Subcutaneous adipose tissue (tissue), 4 donors: ENCODE measurements around the gene TMED4. TPM values are rescaled to one million over a fixed set of nuclear protein-coding genes. Genes with fewer than 3 reads are reported as not detected.

Experiments
- total RNA-seq, 4 donors: library from RNA; depleted of rRNA; stranded (reverse); fragments of >200 nt; gene quantifications; one replicate each; pipeline ENCODE4 v1.1.0, GENCODE V29; 2016
- TF ChIP-seq, protein P1 (sequence below): fragments of 450-650 bp; IDR thresholded peaks from one replicate; pipeline ENCODE4 v1.5.1; 2016; ENCODE audit warnings: low read depth, mild to moderate bottlenecking, control low read depth, antibody characterized with exemption, moderate library complexity

TMED4 gene
- total RNA-seq, 4 donors from 2014 or later = 61.8 to 160 (median 134) TPM

DNA sequence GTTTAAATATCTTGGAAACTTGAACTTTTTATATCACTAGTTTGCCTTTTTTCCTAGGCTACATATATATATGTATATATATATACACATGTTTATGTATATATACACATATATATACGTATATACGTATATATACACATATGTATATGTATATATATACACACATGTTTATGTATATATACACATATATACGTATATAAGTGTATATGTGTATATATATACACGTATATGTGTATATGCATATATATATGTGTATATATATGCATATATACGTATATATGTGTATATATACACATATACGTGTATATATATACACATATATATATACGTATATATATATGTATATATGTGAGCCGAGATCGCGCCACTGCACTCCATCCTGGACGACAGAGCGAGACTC lies 34.5 kb upstream of the TMED4 start:
- TF ChIP-seq, protein P1, sequence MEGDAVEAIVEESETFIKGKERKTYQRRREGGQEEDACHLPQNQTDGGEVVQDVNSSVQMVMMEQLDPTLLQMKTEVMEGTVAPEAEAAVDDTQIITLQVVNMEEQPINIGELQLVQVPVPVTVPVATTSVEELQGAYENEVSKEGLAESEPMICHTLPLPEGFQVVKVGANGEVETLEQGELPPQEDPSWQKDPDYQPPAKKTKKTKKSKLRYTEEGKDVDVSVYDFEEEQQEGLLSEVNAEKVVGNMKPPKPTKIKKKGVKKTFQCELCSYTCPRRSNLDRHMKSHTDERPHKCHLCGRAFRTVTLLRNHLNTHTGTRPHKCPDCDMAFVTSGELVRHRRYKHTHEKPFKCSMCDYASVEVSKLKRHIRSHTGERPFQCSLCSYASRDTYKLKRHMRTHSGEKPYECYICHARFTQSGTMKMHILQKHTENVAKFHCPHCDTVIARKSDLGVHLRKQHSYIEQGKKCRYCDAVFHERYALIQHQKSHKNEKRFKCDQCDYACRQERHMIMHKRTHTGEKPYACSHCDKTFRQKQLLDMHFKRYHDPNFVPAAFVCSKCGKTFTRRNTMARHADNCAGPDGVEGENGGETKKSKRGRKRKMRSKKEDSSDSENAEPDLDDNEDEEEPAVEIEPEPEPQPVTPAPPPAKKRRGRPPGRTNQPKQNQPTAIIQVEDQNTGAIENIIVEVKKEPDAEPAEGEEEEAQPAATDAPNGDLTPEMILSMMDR = no peak

DNA sequence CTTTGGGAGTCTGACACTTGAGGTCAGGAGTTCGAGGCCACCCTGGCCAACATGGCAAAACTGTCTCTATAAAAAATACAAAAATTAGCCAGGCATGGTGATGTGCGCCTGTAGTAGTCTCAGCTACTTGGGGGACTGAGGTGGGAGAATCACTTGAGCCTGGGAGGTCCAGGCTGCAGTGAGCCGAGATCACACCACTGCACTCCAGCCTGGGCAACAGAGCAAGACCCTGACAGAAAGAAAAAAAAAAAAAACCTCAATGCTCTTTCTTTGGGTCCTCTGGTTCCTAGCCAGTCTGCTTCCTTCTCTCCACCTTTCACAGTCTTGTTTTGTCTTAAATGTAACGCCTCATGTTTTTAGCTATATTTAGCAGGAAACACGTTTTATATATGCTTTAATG lies 33.8 kb upstream of the TMED4 start:
- TF ChIP-seq, protein P1 = no peak

DNA sequence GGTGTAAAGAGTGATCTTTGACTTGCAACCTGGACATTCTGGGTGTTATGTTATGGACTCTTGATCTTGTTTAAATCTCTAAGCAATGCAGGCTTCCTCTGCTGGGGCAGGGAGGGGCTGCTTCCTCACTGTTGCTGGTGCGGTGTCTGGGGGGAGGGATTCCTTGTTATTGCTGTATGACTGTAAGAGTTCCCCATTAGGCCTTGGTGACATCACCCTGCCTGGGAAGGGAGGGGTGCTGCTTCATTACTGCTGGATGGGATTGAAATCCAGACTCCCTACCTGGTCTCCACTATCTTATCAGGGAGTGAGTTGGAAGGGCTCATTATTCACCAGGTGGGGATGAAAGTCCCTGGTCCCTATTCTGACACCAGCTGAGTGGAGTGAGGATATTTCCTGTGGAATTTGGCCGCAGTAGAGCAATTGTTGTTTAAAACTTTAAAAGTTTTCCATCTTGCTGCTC lies 33.1 kb upstream of the TMED4 start:
- TF ChIP-seq, protein P1 = no peak

DNA sequence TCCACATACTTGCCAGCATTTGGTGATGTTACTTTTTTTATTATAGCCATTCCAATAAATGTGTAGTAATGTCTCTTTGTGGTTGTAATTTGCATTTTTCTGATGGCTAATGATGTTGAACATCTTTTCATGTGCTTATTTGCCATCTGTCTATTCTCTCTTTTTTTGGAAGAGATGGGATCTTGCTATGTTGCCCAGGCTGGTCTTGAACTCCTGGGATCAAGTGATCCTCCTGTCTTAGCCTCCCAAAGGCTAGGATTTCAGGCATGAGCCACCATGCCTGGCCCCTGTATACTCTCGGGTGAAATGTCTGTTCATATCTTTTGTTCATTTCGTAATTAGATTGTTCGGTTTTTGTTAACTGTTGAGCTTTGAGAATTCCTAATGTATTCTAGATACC lies 27.8 kb upstream of the TMED4 start:
- TF ChIP-seq, protein P1 = no peak

DNA sequence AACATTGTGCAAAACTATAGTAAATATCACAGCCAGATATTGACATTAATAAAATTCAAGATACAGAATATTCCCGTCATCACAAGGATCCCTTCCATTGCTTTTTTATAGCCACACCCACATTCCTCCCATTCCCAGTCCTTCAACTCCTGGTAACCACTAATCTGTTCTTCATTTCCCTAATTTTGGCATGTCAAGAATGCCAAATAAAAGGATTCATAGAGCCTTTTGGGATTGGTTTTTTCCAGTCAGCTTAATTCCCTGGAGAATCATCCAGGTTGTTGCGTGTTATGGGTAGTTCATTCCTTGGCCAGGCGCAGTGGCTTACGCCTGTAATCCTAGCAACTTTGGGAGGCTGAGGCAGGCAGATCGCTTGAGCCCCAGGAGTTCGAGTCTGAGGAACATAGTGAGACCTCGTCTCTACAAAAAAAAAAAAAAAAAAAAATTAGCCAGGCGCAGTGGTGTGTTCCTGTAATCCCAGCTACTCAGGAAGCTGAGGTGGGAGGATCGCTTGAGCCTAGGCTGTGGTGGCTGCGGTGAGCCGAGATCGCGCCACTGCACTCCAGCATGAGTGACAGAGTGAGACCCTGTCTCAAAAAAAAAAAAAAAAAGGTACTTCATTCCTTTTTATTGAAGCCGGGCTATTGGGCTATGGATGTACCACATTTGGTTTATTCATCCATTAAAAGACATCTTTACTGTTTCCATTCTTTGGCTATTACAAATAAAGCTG lies 27.1 kb upstream of the TMED4 start:
- TF ChIP-seq, protein P1 = no peak

DNA sequence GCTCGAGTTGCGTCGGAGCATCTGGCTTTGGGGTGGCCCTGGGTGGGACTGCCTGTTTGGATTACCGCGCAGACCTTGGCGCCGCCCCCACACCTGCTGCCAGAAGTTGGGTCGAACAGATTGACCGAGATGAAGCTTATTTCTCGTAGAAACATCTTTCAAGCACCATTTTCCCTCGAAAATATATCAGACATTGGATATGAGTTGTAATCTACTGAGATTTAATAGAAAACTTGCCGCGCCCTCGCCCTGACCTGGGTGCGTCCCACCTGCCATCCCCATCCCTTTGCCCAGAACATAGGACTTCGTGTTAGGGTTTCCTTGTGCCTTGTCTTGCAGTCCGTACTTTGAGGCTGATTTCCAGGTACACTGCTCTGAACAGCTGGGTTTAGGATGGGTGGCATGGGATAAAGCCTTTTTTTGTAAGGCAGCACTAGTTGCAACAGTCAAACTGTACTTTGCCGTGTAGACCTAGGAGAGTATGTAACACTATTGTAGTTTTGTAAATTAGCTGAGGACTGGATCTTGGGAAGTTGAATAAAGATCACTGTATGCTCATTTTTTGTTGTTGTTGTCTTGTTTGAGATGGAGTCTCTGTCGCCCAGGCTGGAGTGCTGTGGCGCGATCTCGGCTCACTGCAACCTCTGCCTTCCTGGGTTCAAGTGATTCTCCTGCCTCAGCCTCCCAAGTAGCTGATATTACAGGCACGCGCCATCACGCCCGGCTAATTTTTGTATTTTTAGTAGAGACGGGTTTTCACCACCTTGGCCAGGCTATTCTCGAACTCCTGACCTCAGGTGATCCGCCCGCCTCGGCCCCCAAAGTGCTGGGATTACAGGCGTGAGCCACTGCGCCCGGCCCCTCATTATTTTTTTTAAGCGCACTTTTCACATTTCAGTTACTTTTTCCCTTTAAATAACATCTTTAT lies 25.4 kb upstream of the TMED4 start:
- TF ChIP-seq, protein P1 = no peak
